ENCODE results near the gene DNAH17. TPM values are rescaled to one million over a fixed set of nuclear protein-coding genes. Genes with fewer than 3 reads are reported as not detected.
"Not testable (repeated sequence)": the region's sequence is repeated elsewhere in the genome, so short reads cannot be mapped to it uniquely, and the experiment has no call there.

The DNAH17 gene
- total and polyA plus RNA-seq, 2 donors (not counting 3 experiments of a cell fraction or from before 2014, with no cell fraction given): not detected

DNA sequence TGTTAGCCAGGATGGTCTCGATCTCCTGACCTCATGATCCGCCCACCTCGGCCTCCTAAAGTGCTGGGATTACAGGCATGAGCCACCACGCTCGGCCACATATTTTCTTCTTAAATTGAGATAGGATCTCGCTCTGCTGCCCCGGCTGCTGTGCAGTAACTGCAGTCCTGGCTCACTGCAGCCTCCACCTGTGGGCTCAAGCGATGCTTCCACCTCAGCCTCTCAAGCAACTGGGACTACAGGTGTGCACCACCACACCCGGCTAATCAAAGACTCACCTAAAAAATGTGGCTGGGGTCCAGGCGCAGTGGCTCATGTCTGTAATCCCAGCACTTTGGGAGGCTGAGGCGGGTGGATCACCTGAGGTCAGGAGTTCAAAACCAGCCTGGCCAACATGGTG is 73.8 kb downstream of the DNAH17 start:
- FAIRE-seq; H3K4me1 ChIP-seq (ENCODE audit: control insufficient read depth, extremely low read depth, insufficient read depth, low read length); POLR2A ChIA-PET; H3K9ac ChIP-seq (replicated peaks; ENCODE audit: extremely low read depth, insufficient read depth, low read length); H3K36me3 ChIP-seq (ENCODE audit: control insufficient read depth in 2 of 2, extremely low read depth in 1 of 2, insufficient read depth in 2 of 2, low read length in 2 of 2); H3K79me2 ChIP-seq (ENCODE audit: control insufficient read depth, insufficient read depth, low read length); H3K27me3 ChIP-seq (ENCODE audit: control insufficient read depth in 2 of 2, insufficient read depth in 2 of 2, low read length in 2 of 2); H3K9me1 ChIP-seq (replicated peaks; ENCODE audit: control insufficient read depth, extremely low read depth, insufficient read depth, low read length); H2AFZ ChIP-seq (ENCODE audit: low read depth, low read length); DNase-seq (ENCODE audit: low read depth, low spot score); dilution Hi-C loops (cut with MboI; ENCODE audit: extremely low pct_ligation_motif_present, low sequenced_read_pairs); H3K27ac ChIP-seq (ENCODE audit: insufficient read depth, low read depth, low read length); intact Hi-C loops (cut with micrococcal nuclease); BruUV-seq (replicated peaks); H4K20me1 ChIP-seq (replicated peaks; ENCODE audit: control insufficient read depth, extremely low read depth, insufficient read depth, low read length); H3K4me3 ChIP-seq (replicated peaks in 1 of 3; ENCODE audit: insufficient read depth in 1 of 3, low read depth in 1 of 3, low read length in 3 of 3); H3K9me3 ChIP-seq (replicated peaks; ENCODE audit: control insufficient read depth, insufficient read depth, low read length); H3K4me2 ChIP-seq (ENCODE audit: insufficient read depth, low read length): not testable (repeated sequence)
- CTCF ChIA-PET: interaction anchor here (0.6 kb wide), 1 partner anchor 297 kb away, joined by 4 read pairs; no protein-coding TSS in a partner anchor

DNA sequence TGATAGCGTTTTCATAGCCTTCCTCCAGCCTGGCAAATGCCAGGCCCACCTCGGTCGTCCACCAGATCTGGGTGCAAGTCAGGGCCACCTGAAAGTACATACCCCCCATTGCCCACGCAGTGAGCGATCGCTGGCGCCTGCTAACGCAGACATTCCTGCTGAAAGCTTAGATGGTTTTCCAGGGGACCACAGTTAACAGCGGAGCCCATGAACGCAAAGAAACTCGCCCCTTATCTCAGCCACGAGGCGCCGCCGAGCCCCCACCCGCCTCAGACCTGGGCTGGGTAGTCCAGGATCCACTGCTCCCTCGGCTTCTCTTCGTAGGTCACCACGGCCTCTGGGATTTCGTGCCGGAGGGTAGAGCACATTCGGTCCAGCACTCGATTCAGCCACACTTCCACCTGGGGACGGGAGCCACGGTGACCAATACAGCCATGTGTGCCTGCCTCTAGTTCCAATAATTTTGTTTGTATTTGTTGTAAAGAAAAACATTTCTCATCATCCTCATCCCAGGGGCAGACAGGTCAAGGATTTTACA is 74.5 kb downstream of the DNAH17 start:
- no peaks in the 10 kb centered on the region for H3K4me1 ChIP-seq (ENCODE audit: control insufficient read depth, extremely low read depth, insufficient read depth, low read length)
- intact Hi-C loops (cut with micrococcal nuclease) (no loop called here), dilution Hi-C loops (cut with MboI; ENCODE audit: extremely low pct_ligation_motif_present, low sequenced_read_pairs) (no loop called here)
- no peaks in the 10 kb centered on the region for H4K20me1 ChIP-seq (replicated peaks; ENCODE audit: control insufficient read depth, extremely low read depth, insufficient read depth, low read length)
- H2AFZ ChIP-seq (ENCODE audit: low read depth, low read length): no peak overlapping the region
- POLR2A ChIA-PET: no interaction called here
- H3K79me2 ChIP-seq (ENCODE audit: control insufficient read depth, insufficient read depth, low read length): no peaks in the 10 kb centered on the region
- H3K27me3 ChIP-seq (ENCODE audit: control insufficient read depth in 2 of 2, insufficient read depth in 2 of 2, low read length in 2 of 2): no peaks in the 10 kb centered on the region
- no peaks in the 10 kb centered on the region for H3K9me1 ChIP-seq (replicated peaks; ENCODE audit: control insufficient read depth, extremely low read depth, insufficient read depth, low read length)
- H3K4me3 ChIP-seq (replicated peaks in 1 of 3; ENCODE audit: insufficient read depth in 1 of 3, low read depth in 1 of 3, low read length in 3 of 3): no peak overlapping the region
- H3K9me3 ChIP-seq (replicated peaks; ENCODE audit: control insufficient read depth, insufficient read depth, low read length): no peaks in the 10 kb centered on the region
- CTCF ChIA-PET: interaction anchor here (0.6 kb wide), 1 partner anchor 298 kb away, joined by 4 read pairs; no protein-coding TSS in a partner anchor
- DNase-seq (ENCODE audit: low read depth, low spot score) (no peak), FAIRE-seq (no peak)
- H3K36me3 ChIP-seq (ENCODE audit: control insufficient read depth in 2 of 2, extremely low read depth in 1 of 2, insufficient read depth in 2 of 2, low read length in 2 of 2): no peaks in the 10 kb centered on the region
- TF ChIP-seq POLR2A (IDR thresholded peaks at IDR 0.05; ENCODE audit: low read depth, low read length) (no peak), EZH2 (IDR thresholded peaks at IDR 0.05; ENCODE audit: borderline replicate concordance, low read depth, low read length, severe bottlenecking) (no peak), FOS (IDR thresholded peaks at IDR 0.05; ENCODE audit: borderline replicate concordance, insufficient read depth, low read length) (no peak), JUN (IDR thresholded peaks at IDR 0.05; ENCODE audit: borderline replicate concordance, insufficient read depth, insufficient read length, low read depth) (no peak), MYC (IDR thresholded peaks at IDR 0.05; ENCODE audit: low read depth, low read length) (no peak), GATA2 (IDR thresholded peaks at IDR 0.05; ENCODE audit: insufficient read depth, insufficient read length, low read depth, low read length) (no peak), POLR2AphosphoS5 (IDR thresholded peaks at IDR 0.05; ENCODE audit: insufficient read depth, low read depth, low read length) (no peak)
- TF ChIP-seq, protein P1, sequence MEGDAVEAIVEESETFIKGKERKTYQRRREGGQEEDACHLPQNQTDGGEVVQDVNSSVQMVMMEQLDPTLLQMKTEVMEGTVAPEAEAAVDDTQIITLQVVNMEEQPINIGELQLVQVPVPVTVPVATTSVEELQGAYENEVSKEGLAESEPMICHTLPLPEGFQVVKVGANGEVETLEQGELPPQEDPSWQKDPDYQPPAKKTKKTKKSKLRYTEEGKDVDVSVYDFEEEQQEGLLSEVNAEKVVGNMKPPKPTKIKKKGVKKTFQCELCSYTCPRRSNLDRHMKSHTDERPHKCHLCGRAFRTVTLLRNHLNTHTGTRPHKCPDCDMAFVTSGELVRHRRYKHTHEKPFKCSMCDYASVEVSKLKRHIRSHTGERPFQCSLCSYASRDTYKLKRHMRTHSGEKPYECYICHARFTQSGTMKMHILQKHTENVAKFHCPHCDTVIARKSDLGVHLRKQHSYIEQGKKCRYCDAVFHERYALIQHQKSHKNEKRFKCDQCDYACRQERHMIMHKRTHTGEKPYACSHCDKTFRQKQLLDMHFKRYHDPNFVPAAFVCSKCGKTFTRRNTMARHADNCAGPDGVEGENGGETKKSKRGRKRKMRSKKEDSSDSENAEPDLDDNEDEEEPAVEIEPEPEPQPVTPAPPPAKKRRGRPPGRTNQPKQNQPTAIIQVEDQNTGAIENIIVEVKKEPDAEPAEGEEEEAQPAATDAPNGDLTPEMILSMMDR (IDR thresholded peaks at IDR 0.05; ENCODE audit: extremely low read depth in 1 of 2, insufficient read depth in 1 of 2, low read depth in 1 of 2, low read length in 2 of 2): no peak
- TF ChIP-seq, protein P2, sequence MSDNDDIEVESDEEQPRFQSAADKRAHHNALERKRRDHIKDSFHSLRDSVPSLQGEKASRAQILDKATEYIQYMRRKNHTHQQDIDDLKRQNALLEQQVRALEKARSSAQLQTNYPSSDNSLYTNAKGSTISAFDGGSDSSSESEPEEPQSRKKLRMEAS (IDR thresholded peaks at IDR 0.05; ENCODE audit: insufficient read depth, insufficient read length): no peak
- no TSS peak for BruUV-seq (replicated peaks)
- no peak overlapping the region for H3K9ac ChIP-seq (replicated peaks; ENCODE audit: extremely low read depth, insufficient read depth, low read length)
- no peak overlapping the region for H3K27ac ChIP-seq (ENCODE audit: insufficient read depth, low read depth, low read length)
- H3K4me2 ChIP-seq (ENCODE audit: insufficient read depth, low read length): no peak overlapping the region

Measured in endothelial cell of umbilical vein (primary cell).